Mesothelial cell of epicardium (in vitro differentiated cells): ENCODE data around the gene ERF. TPM values are rescaled to one million over a fixed set of nuclear protein-coding genes. Genes with fewer than 3 reads are reported as not detected.

ENCODE experiments used
- DNase-seq, 2 experiments: peaks; one replicate each; pipeline ENCODE4 v3.0.0; 2021; ENCODE audit warnings: low spot score in 2 of 2; ENCODE audit not compliant: unreplicated experiment in 2 of 2
- H3K27ac Mint-ChIP-seq: 2 replicates; pipeline ENCODE4 v1.8.0; 2021; ENCODE audit warnings: mixed read lengths
- H3K27me3 Mint-ChIP-seq: 2 replicates; pipeline ENCODE4 v1.8.0; 2021; ENCODE audit warnings: low read depth, mixed read lengths
- H3K36me3 Mint-ChIP-seq: 2 replicates; pipeline ENCODE4 v1.8.0; 2021; ENCODE audit warnings: mixed read lengths
- H3K4me1 Mint-ChIP-seq: 2 replicates; pipeline ENCODE4 v1.8.0; 2021; ENCODE audit warnings: mixed read lengths
- H3K4me3 Mint-ChIP-seq: 2 replicates; pipeline ENCODE4 v1.8.0; 2021; ENCODE audit warnings: mild to moderate bottlenecking, moderate library complexity, mixed read lengths
- H3K9me3 Mint-ChIP-seq: 2 replicates; pipeline ENCODE4 v1.8.0; 2021; ENCODE audit warnings: mixed read lengths
- total RNA-seq: library from RNA; stranded (reverse); gene quantifications from 3 replicates; pipeline ENCODE4 v1.2.1, GENCODE V29; 2021
- TF ChIP-seq, protein P1 (sequence below): fragments of 200-600 bp; sonication (generic); IDR thresholded peaks from one replicate; pipeline ENCODE4 v1.5.0; 2021; ENCODE audit warnings: antibody characterized with exemption; ENCODE audit not compliant: unreplicated experiment

Gene ERF
- total RNA-seq, 1 donor from 2014 or later, result 92.1 TPM

DNA sequence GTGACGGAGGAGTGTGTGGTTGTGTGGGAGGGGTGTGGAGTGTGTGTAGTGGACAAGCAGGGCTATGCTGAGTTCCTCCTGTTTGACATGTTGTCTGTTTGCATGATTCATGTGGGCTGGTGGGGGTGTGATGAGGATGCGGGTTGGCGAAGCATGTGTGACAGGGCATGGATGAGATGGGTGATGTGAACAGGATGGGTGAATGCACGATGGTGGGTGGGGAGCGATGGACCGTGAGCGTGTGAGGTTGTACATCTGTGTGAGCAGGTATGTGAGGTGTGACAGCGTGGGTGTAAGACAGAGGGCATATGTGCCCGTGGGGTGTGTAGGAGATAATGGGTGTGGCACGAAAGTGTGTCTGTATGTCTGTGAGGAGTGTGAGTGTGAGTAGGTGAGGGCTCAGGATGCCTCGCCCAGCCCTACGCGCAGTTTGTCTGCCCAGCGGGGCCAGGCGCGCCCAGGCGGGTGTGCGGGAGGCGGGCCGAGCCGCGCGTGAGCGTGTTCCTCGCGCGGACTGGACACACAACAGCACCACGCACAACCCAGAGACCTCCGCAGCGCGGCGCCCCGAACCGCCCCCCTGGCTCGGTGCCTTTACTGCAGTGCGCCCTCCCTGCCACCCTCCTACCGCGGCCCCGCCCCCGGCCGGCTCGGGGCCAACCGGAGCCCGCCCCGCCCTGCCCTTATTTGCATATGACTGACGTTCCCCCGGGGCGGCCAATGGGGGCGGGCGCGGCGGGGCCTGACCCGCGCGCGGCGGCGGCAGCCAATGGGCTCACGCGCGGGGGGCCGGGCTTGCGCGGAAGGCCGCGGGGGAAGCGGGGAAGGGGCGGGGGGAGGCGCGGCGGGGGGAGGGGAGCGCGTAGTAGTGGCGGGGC lies 28.5 kb upstream of the ERF start:
- Mint-ChIP-seq H3K9me3 (no peaks in the 10 kb centered on the region), H3K27ac (no peak overlapping the region)

DNA sequence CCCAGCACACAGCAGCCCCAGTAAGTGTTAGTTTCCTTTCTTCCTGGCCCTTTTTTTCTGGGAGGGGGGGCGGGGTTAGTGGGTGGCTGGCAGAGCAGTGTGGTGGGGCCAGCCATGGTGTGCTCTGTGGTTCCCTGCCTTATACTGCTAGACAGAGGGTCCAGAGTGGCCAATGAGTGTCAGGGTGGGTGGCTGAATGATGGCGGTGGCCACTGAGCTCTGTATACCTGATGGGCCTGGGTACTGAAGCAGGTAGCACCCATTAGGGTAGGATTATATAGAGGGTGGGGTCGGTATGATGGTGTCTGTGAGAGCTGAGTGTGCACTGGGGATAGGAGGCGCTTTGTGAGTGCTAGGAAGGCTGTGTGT lies 27.9 kb upstream of the ERF start:
- Mint-ChIP-seq H3K4me1 (peaks cover 51% of the 10 kb centered on the region), H3K27me3 (no peaks in the 10 kb centered on the region), H3K36me3 (no peaks in the 10 kb centered on the region), H3K27ac (no peak overlapping the region), H3K4me3 (no peak overlapping the region), H3K9me3 (no peaks in the 10 kb centered on the region)
- no peak for DNase-seq
- TF ChIP-seq, protein P1, sequence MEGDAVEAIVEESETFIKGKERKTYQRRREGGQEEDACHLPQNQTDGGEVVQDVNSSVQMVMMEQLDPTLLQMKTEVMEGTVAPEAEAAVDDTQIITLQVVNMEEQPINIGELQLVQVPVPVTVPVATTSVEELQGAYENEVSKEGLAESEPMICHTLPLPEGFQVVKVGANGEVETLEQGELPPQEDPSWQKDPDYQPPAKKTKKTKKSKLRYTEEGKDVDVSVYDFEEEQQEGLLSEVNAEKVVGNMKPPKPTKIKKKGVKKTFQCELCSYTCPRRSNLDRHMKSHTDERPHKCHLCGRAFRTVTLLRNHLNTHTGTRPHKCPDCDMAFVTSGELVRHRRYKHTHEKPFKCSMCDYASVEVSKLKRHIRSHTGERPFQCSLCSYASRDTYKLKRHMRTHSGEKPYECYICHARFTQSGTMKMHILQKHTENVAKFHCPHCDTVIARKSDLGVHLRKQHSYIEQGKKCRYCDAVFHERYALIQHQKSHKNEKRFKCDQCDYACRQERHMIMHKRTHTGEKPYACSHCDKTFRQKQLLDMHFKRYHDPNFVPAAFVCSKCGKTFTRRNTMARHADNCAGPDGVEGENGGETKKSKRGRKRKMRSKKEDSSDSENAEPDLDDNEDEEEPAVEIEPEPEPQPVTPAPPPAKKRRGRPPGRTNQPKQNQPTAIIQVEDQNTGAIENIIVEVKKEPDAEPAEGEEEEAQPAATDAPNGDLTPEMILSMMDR, result no peak

More for the DNA sequence above, 28.5 kb upstream of the ERF start:
- DNase-seq, result peak; percentile 95 to 96
- Mint-ChIP-seq H3K4me1 (peaks cover 46% of the 10 kb centered on the region), H3K4me3 (no peak overlapping the region), H3K27me3 (no peaks in the 10 kb centered on the region), H3K36me3 (no peaks in the 10 kb centered on the region)
- TF ChIP-seq, protein P1, result no peak

DNA sequence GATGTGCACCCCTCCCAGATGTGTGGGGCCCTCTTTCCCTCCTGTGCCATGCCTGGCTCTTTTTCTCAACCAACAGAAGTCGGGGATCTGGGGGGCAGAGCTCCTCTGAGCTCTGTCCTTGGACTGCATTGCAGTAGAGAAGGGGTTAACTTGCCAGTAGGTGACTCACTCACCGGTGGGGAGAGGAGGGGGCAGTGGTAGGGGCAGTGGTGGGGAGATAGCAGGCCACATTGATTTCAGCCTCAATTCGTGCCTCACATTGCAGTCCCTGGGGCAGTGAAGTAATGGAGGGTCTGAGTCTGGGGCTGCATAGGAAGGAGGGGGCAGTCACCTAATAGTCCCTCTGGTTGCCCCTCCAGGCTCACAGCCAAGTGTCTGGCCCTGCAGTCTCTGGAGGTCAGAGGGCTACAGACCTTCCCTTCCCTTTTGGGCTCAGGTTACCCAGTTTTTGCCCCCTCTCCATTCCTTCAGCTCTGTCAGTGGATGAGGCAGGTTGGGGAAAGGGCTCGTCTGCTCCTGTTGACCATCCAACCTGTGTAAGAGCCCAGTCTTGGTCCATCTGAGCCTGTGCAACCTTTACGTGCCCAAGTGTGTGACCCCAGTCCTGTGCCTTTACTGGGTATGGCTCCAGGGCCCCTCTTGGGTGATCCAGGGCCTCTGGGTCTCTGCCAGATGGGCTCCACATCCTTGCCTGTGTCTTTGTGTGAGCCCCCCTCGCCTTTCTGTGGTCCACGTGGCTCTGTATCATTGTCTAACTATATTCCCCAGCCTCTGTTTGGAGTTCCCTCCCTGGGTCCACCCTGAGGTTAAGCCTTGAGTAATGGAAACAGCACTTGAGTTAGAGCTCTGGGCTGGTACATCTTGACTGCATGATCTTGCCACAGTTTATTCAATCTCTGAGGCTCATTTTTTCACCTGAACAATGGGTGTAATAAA lies 27.2 kb upstream of the ERF start:
- TF ChIP-seq, protein P1, result no peak
- peak overlapping the region; percentile 97 for H3K27ac Mint-ChIP-seq
- no peaks in the 10 kb centered on the region for H3K9me3 Mint-ChIP-seq
- H3K36me3 Mint-ChIP-seq, result no peaks in the 10 kb centered on the region
- DNase-seq, result peak in 1 of 2 experiments; percentile 17
- H3K4me3 Mint-ChIP-seq, result peak overlapping the region; percentile 72
- H3K27me3 Mint-ChIP-seq, result no peaks in the 10 kb centered on the region
- peaks cover 56% of the 10 kb centered on the region for H3K4me1 Mint-ChIP-seq

DNA sequence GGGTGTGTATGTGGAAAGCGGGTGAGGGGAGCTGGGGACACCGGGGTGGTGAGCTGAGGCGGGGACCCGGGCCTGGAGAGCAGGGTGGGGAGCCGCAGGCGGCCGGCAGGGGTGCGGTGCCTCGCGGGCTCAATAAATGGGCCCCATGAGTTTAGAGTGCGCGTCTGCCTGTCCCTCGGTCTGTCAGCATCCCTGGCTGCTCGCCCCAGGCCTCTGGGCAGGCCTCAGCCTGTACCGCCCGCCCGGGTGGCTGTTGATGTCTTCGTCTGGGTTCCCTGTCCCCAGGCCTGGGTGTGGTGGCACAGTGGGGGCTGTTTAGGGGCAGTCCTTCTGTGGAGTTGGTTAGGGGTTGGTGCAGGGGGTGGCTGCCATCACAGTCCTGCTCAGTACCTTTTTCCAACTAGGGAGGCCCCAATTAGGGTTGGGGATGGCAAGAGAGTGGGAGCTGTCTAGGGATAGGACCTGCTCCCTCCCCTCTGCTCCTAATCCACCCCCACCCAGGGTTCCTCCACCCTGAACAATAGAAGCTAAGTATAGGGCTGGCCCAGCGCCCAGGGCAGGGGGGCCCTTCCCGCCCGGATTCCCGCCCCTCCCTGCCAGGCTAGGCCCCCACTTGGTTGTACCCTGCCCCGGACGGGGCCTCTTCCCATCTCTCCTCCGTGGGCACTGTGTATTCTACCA lies 26.4 kb upstream of the ERF start:
- peak in 1 of 2 experiments; percentile 38 for DNase-seq
- H3K36me3 Mint-ChIP-seq, result no peaks in the 10 kb centered on the region
- peak overlapping the region; percentile 72 for H3K4me3 Mint-ChIP-seq
- no peaks in the 10 kb centered on the region for H3K27me3 Mint-ChIP-seq
- peaks cover 55% of the 10 kb centered on the region for H3K4me1 Mint-ChIP-seq
- TF ChIP-seq, protein P1, result no peak
- H3K9me3 Mint-ChIP-seq, result no peaks in the 10 kb centered on the region
- H3K27ac Mint-ChIP-seq, result peak overlapping the region; percentile 97

DNA sequence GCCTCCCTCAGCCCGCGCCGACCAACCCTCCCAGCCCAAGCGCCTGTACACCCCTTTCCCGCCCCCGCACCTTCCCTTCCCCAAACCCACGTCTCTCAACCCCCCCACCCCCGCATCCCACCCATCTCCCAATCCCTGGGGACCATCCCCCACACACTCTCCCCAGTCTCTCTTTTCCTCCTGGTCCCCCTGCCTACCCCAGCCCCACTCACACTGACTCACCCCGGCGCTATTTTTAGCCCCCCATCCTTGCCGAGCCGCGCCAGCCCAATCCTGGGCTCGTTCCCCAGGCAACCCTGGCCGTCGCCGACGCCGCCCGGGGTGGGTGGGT lies 25.9 kb upstream of the ERF start:
- Mint-ChIP-seq H3K4me1 (peaks cover 54% of the 10 kb centered on the region), H3K27ac (no peak overlapping the region), H3K9me3 (no peaks in the 10 kb centered on the region), H3K4me3 (peak overlapping the region; percentile 72), H3K27me3 (no peaks in the 10 kb centered on the region), H3K36me3 (peaks cover 4% of the 10 kb centered on the region)
- no peak for DNase-seq
- TF ChIP-seq, protein P1, result no peak
